K562 (cell line): ENCODE measurements around the gene ZNF358. TPM values are rescaled to one million over a fixed set of nuclear protein-coding genes. Genes with fewer than 3 reads are reported as not detected.

Experiments used
- ARID3B ChIP-seq: fragments of 250-450 bp; sonication (Bioruptor Pico); IDR thresholded peaks from 2 replicates; pipeline ENCODE4 v1.4.0; 2020; ENCODE audit warnings: borderline replicate concordance
- CHD7 ChIP-seq: fragments of 200-600 bp; sonication (generic); IDR thresholded peaks from one replicate; pipeline ENCODE4 v1.6.1; 2012; ENCODE audit warnings: mild to moderate bottlenecking, low read depth, low read length, inconsistent platforms
- GATAD2B ChIP-seq: fragments of 450-650 bp; IDR thresholded peaks from 2 replicates; pipeline ENCODE4 v1.6.1; 2017; ENCODE audit warnings: mild to moderate bottlenecking, borderline replicate concordance
- LCOR ChIP-seq: sonication (generic); formaldehyde crosslinking; IDR thresholded peaks from 2 replicates; pipeline ENCODE4 v1.8.0; 2022; ENCODE audit warnings: mild to moderate bottlenecking, missing genetic modification reagents
- MEF2A ChIP-seq: IDR thresholded peaks from 2 replicates; pipeline ENCODE4 v1.6.1; 2011; ENCODE audit warnings: low read depth, mild to moderate bottlenecking, low read length, moderate library complexity; ENCODE audit not compliant: control insufficient read depth
- MXI1 ChIP-seq: IDR thresholded peaks from 2 replicates; pipeline ENCODE4 v1.6.1; 2011; ENCODE audit warnings: low read depth, mild to moderate bottlenecking, improper control_type of control experiment, low read length
- NCOA1 ChIP-seq: fragments of 450-650 bp; IDR thresholded peaks from 2 replicates; pipeline ENCODE4 v1.6.1; 2016; ENCODE audit warnings: low read depth
- ZNF347 ChIP-seq: fragments of 450-650 bp; formaldehyde crosslinking; IDR thresholded peaks from 2 replicates; pipeline ENCODE4 v1.4.0; 2020; ENCODE audit warnings: low read depth, mild to moderate bottlenecking, moderate library complexity
- ZNF398 ChIP-seq: fragments of 250-450 bp; sonication (Bioruptor Pico); IDR thresholded peaks from 2 replicates; pipeline ENCODE4 v1.8.0; 2021; ENCODE audit warnings: moderate library complexity, mild to moderate bottlenecking, inconsistent platforms
- ZNF668 ChIP-seq: fragments of 250-450 bp; sonication (Bioruptor Pico); IDR thresholded peaks from 2 replicates; pipeline ENCODE4 v1.8.0; 2022; ENCODE audit warnings: mild to moderate bottlenecking, inconsistent platforms
- polyA plus RNA-seq, 8 experiments: library from polyadenylated mRNA; depleted of rRNA in 4 of 8; stranded (reverse) in 5 of 8; unstranded in 3 of 8; fragments of >200 nt; fragmentation: Nextera tagmentation in 2 of 8; fragmentation: Illumina TruSeq in 1 of 8; extraction: Ambion mirVana in 2 of 8; extraction: Trizol in 1 of 8; gene quantifications; 2 replicates each; pipeline versions ENCODE4 v1.2.1 to v1.2.3, GENCODE V29; 2011 to 2014; ENCODE audit warnings: inconsistent platforms in 1 of 8, missing spikeins in 1 of 8
- total RNA-seq, 7 experiments: library from RNA; depleted of rRNA in 6 of 7; stranded (reverse); fragments of >200 nt in 6 of 7; fragmentation: Illumina TruSeq in 2 of 7; extraction: Trizol in 2 of 7; gene quantifications; 2 replicates each; pipeline versions ENCODE4 v1.2.1 to v1.2.3, GENCODE V29; 2011 to 2021; ENCODE audit warnings: low replicate concordance in 1 of 7

ZNF358 gene
- total and polyA plus RNA-seq, 9 of the 15 experiments (the other 6 are each of a cell fraction or from before 2014, with no cell fraction given) = 0.04 to 17.2 (median 4.9) TPM

GRCh38 chr19:7535047-7535997 lies 19.4 kb downstream of the ZNF358 start, which contains the start of gene PNPLA6 (continued):
- TF ChIP-seq CHD7 = no peak
- TF ChIP-seq MEF2A = no peak
- TF ChIP-seq ZNF347 (CRISPR knock-in tag) = no peak
- TF ChIP-seq ARID3B = no peak
- peak; percentile 63; the same call in 1 of the 2 replicates for TF ChIP-seq LCOR (CRISPR knock-in tag)
- TF ChIP-seq NCOA1 = peak; percentile 21; the same call in 1 of the 2 replicates
- TF ChIP-seq ZNF668 (CRISPR knock-in tag) = no peak
- TF ChIP-seq GATAD2B = no peak
- TF ChIP-seq MXI1 = peak; percentile 68
- no peak for TF ChIP-seq ZNF398 (CRISPR knock-in tag)
